ENCODE measurements around the gene CCDC73. TPM values are rescaled to one million over a fixed set of nuclear protein-coding genes. Genes with fewer than 3 reads are reported as not detected.
"Not testable (repeated sequence)": the region's sequence is repeated elsewhere in the genome, so short reads cannot be mapped to it uniquely, and the experiment has no call there.

CCDC73 gene
- total RNA-seq, 3 donors from 2014 or later, result not detected

DNA sequence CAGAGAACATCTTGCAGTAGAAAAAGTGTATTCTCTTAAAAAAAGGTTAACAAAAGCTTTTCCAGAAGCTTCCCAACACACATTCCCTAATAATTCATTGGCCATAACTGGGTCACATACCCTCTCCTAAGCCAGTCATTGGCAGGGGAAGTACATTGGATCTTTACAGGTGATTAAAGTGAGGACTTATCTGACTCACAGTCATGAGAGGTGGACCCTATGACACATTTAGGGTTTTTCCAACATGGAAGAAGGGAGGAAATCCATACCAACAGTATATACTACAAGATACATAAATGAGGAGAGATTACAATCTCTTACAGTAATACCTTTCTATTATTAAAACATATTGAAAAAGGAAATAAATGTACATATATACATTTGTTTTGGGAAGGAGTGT is 72.2 kb downstream of the CCDC73 start:
- ATAC-seq, result no peak
- no peak for DNase-seq
- Histone ChIP-seq H3K4me1 (ENCODE audit: low read depth) (no peaks in the 10 kb centered on the region), H3K4me3 (no peak overlapping the region), H3K36me3 (ENCODE audit: low read depth) (no peaks in the 10 kb centered on the region), H3K9me3 (no peaks in the 10 kb centered on the region)
- intact Hi-C loops (cut with DNase I, micrococcal nuclease), result no loop called here
- TF ChIP-seq, protein P1, sequence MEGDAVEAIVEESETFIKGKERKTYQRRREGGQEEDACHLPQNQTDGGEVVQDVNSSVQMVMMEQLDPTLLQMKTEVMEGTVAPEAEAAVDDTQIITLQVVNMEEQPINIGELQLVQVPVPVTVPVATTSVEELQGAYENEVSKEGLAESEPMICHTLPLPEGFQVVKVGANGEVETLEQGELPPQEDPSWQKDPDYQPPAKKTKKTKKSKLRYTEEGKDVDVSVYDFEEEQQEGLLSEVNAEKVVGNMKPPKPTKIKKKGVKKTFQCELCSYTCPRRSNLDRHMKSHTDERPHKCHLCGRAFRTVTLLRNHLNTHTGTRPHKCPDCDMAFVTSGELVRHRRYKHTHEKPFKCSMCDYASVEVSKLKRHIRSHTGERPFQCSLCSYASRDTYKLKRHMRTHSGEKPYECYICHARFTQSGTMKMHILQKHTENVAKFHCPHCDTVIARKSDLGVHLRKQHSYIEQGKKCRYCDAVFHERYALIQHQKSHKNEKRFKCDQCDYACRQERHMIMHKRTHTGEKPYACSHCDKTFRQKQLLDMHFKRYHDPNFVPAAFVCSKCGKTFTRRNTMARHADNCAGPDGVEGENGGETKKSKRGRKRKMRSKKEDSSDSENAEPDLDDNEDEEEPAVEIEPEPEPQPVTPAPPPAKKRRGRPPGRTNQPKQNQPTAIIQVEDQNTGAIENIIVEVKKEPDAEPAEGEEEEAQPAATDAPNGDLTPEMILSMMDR (IDR thresholded peaks at IDR 0.05), result no peak

DNA sequence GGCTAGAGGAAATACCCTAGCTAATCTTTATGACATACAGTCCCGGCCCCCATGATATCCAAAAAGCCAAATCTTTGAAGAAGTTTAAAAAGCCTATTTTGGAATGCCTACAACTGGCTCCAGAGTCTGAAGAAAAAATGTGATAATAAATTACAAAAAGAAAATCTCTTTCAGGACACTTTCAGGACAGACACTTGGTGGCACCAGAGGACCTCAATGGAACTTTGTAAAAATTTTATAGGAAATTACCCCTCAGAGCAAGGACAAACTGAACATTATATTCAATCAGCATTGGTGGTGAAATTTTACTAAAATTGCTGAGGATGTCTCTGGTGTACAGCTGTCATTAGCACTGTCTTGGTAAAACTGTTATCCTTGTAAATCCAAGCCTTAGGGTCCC is 81.0 kb downstream of the CCDC73 start:
- ATAC-seq, result no peak
- Histone ChIP-seq H3K4me1 (ENCODE audit: low read depth) (no peaks in the 10 kb centered on the region), H3K9me3 (no peaks in the 10 kb centered on the region), H3K36me3 (ENCODE audit: low read depth) (no peaks in the 10 kb centered on the region), H3K4me3 (no peak overlapping the region)
- DNase-seq, result no peak
- intact Hi-C loops (cut with DNase I, micrococcal nuclease), result no loop called here
- TF ChIP-seq, protein P1 (IDR thresholded peaks at IDR 0.05), result no peak

DNA sequence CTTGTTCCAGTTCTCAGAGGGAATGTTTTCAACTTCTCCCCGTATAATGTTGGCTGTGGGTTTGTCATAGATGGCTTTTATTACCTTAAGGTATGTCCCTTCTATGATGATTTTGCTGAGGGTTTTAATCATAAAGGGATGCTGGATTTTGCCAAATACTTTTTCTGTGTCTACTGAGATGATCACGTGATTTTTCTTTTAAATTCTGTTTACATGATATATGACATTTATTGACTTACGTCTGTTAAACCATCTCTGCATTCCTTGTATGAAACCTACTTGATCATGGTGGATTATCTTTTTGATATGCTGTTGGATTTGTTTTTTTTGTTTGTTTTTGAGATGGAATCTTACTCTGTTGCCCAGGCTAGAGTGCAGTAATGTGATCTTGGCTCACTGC is 85.5 kb downstream of the CCDC73 start:
- H3K4me3 ChIP-seq; ATAC-seq; H3K9me3 ChIP-seq; intact Hi-C loops (cut with DNase I, micrococcal nuclease); H3K4me1 ChIP-seq (ENCODE audit: low read depth); H3K36me3 ChIP-seq (ENCODE audit: low read depth); DNase-seq: not testable (repeated sequence)

DNA sequence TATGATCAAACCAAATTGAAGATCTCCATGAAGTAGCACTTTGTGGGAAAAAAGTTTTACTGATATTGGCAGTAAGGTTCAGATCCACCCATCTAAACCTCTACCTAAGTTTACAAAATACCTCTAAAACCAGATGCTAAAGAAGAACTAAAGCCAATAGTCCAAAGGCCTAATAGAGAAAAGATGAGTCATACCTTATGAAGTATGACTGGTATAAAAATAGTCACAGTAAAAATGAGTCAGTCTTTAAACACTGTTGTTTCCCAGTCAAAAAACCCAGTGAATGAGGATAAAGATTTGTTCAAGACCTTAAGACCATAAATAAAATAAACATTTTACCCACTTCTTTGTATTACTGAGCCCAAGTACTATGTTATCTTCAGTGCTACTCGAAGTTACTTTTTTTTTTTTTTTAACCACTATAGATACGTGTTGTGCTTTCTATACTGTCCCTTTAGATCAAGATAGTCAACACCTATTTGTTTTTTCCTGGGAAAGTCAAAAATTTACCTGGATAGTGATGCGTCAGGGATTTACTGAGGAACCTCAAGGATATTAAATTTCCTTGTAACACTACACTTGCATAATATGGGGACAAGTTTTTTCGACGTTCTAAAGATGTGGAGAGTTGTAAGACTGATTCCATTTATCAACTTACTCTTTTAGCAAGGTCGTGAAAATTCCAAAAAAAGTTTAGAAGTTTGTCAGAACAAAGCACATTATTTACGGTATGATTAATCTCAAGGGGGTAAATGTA is 87.3 kb downstream of the CCDC73 start:
- ATAC-seq, result peak; percentile 76
- no peaks in the 10 kb centered on the region for H3K36me3 ChIP-seq (ENCODE audit: low read depth)
- no peaks in the 10 kb centered on the region for H3K9me3 ChIP-seq
- H3K4me1 ChIP-seq (ENCODE audit: low read depth), result no peaks in the 10 kb centered on the region
- no peak for DNase-seq
- H3K4me3 ChIP-seq, result no peak overlapping the region
- TF ChIP-seq, protein P1 (IDR thresholded peaks at IDR 0.05), result no peak
- intact Hi-C loops (cut with DNase I, micrococcal nuclease), result no loop called here

DNA sequence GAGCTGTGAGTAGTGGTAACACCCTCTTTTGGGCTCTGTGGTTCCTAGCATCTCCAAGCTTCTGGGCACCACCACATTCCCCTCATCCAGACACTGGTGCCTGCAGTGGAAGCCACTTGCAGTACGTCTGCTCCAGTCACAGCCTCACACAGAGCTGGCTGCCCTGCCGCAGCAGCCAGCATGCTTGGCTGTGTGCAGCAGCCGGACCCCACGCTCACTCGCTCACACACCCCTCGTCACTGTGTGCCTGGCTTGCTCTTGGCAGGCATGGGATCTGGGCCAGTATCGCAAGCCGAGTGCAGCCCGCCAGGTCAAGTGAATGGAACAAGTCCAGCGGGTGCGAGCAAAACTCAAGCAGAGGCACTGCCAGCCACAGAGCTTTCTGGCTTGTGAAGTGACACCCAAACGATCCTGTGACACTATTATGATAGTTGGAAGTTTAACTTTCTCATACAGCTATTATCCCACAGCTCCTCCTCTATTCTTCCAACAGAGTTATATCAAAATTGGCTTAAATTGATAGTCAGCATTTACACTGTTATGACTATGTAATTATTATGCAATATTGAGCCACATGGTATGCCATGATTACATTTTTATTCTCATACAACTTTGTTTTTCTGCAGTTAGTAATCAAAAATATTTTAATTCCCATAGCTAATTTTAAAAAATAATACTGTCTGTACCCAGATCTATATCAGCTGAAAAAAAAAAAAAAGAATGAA is 89.0 kb downstream of the CCDC73 start:
- TF ChIP-seq, protein P1 (IDR thresholded peaks at IDR 0.05), result no peak
- DNase-seq, result no peak
- Histone ChIP-seq H3K4me3 (no peak overlapping the region), H3K4me1 (ENCODE audit: low read depth) (no peaks in the 10 kb centered on the region), H3K9me3 (no peaks in the 10 kb centered on the region), H3K36me3 (ENCODE audit: low read depth) (no peaks in the 10 kb centered on the region)
- intact Hi-C loops (cut with DNase I, micrococcal nuclease), result no loop called here
- ATAC-seq, result no peak

DNA sequence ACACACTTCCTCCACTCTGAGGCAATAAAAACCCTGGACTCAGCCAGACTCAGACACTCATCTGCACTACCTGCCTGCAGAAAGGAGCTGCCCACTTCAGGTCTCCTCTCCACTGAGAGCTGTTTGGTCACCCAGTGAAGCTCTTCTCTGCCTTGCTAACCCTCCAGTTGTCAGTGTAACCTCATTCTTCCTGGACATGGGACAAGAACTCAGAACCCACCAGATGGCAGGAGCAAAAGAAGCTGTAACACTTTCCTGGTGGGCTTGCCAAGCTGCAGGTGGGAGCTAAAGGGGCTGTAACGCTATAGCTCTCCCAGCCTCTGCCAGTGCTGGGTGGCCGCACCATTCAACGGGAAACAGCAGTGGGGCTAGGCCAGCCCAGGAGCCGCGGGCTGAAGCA is 89.7 kb downstream of the CCDC73 start:
- no peak for DNase-seq
- Histone ChIP-seq H3K9me3 (no peaks in the 10 kb centered on the region), H3K4me1 (ENCODE audit: low read depth) (no peaks in the 10 kb centered on the region), H3K4me3 (no peak overlapping the region), H3K36me3 (ENCODE audit: low read depth) (no peaks in the 10 kb centered on the region)
- ATAC-seq, result peak; percentile 48
- intact Hi-C loops (cut with DNase I, micrococcal nuclease), result no loop called here
- TF ChIP-seq, protein P1 (IDR thresholded peaks at IDR 0.05), result no peak
